Smooth muscle cell (in vitro differentiated cells): ENCODE measurements around the gene CHST15. TPM values are rescaled to one million over a fixed set of nuclear protein-coding genes. Genes with fewer than 3 reads are reported as not detected.

Source experiments
- DNase-seq: peaks from one replicate; lab custom pipeline; 2025; ENCODE audit not compliant: unreplicated experiment; lab: John Stamatoyannopoulos, UW
- H2AFZ ChIP-seq: fragments of 200-600 bp; sonication (generic); 2 replicates; pipeline ENCODE4 v1.6.0; 2016; ENCODE audit warnings: antibody characterized with exemption, low read depth, mild to moderate bottlenecking
- H3F3A ChIP-seq: fragments of 200-600 bp; sonication (generic); 2 replicates; pipeline ENCODE4 v1.6.0; 2017; ENCODE audit warnings: antibody characterized with exemption, low read depth
- H3K27ac ChIP-seq: fragments of 200-600 bp; sonication (generic); 2 replicates; pipeline ENCODE4 v1.5.1; 2016; ENCODE audit warnings: low read depth, mild to moderate bottlenecking
- H3K27me3 ChIP-seq: fragments of 200-600 bp; sonication (generic); 2 replicates; pipeline ENCODE4 v1.6.1; 2016; ENCODE audit warnings: low read depth, mild to moderate bottlenecking
- H3K36me3 ChIP-seq: fragments of 200-600 bp; sonication (generic); 2 replicates; pipeline ENCODE4 v1.5.1; 2016; ENCODE audit warnings: low read depth
- H3K4me1 ChIP-seq: fragments of 200-600 bp; sonication (generic); 2 replicates; pipeline ENCODE4 v1.5.1; 2016; ENCODE audit warnings: low read depth
- H3K4me2 ChIP-seq: fragments of 200-600 bp; sonication (generic); 2 replicates; pipeline ENCODE4 v1.6.0; 2016; ENCODE audit warnings: mild to moderate bottlenecking
- H3K4me3 ChIP-seq: fragments of 200-600 bp; sonication (generic); 2 replicates; pipeline ENCODE4 v1.5.1; 2016; ENCODE audit warnings: mild to moderate bottlenecking
- H3K79me2 ChIP-seq: fragments of 200-600 bp; sonication (generic); 2 replicates; pipeline ENCODE4 v1.6.0; 2016; ENCODE audit warnings: low read depth, mild to moderate bottlenecking
- H3K9ac ChIP-seq: fragments of 200-600 bp; sonication (generic); 2 replicates; pipeline ENCODE4 v1.6.0; 2016; ENCODE audit warnings: low read depth
- H3K9me3 ChIP-seq: fragments of 200-600 bp; sonication (generic); replicated peaks from 2 replicates; pipeline ENCODE4 v1.5.1; 2016; ENCODE audit warnings: low read depth
- H4K20me1 ChIP-seq: fragments of 200-600 bp; sonication (generic); 2 replicates; pipeline ENCODE4 v1.6.0; 2016; ENCODE audit warnings: low read depth
- WGBS: methylation state at CpG from one replicate; pipeline ENCODE4 v1.1.7; 2016; ENCODE audit warnings: low lambda C conversion rate; 5-methylcytosine and 5-hydroxymethylcytosine counted together
- polyA plus RNA-seq: library from polyadenylated mRNA; unstranded; fragments of >200 nt; fragmentation: Nextera tagmentation; extraction: Ambion mirVana; gene quantifications from 2 replicates; pipeline ENCODE4 v1.2.1, GENCODE V29; 2016
- total RNA-seq: library from RNA; depleted of rRNA; stranded (reverse); fragments of >200 nt; gene quantifications from 2 replicates; pipeline ENCODE4 v1.2.3, GENCODE V29; 2014
- TF ChIP-seq, protein P1 (sequence below): fragments of 200-600 bp; sonication (generic); IDR thresholded peaks from 2 replicates; pipeline ENCODE4 v1.5.1; 2017; ENCODE audit warnings: borderline replicate concordance, mild to moderate bottlenecking, antibody characterized with exemption; ENCODE audit not compliant: insufficient read depth, poor library complexity, severe bottlenecking

CHST15 gene
- total and polyA plus RNA-seq, 2 experiments from 2014 or later = 14.1 to 20.4 TPM

- no peak for DNase-seq
- TF ChIP-seq, protein P1, sequence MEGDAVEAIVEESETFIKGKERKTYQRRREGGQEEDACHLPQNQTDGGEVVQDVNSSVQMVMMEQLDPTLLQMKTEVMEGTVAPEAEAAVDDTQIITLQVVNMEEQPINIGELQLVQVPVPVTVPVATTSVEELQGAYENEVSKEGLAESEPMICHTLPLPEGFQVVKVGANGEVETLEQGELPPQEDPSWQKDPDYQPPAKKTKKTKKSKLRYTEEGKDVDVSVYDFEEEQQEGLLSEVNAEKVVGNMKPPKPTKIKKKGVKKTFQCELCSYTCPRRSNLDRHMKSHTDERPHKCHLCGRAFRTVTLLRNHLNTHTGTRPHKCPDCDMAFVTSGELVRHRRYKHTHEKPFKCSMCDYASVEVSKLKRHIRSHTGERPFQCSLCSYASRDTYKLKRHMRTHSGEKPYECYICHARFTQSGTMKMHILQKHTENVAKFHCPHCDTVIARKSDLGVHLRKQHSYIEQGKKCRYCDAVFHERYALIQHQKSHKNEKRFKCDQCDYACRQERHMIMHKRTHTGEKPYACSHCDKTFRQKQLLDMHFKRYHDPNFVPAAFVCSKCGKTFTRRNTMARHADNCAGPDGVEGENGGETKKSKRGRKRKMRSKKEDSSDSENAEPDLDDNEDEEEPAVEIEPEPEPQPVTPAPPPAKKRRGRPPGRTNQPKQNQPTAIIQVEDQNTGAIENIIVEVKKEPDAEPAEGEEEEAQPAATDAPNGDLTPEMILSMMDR = no peak
- H3K4me1 ChIP-seq = peaks cover 22% of the 10 kb centered on the region
- H3K36me3 ChIP-seq = no peaks in the 10 kb centered on the region
- no peak overlapping the region for H2AFZ ChIP-seq
- no peaks in the 10 kb centered on the region for H3K27me3 ChIP-seq
- peaks cover 98% of the 10 kb centered on the region for H4K20me1 ChIP-seq
- H3K27ac ChIP-seq = no peak overlapping the region
- H3K9me3 ChIP-seq = no peaks in the 10 kb centered on the region
- peaks cover 3% of the 10 kb centered on the region for H3F3A ChIP-seq
- H3K4me3 ChIP-seq = no peak overlapping the region
- 89% methylated on average over 9 of the region's 9 CpGs for WGBS
- peaks cover 39% of the 10 kb centered on the region for H3K79me2 ChIP-seq
- no peak overlapping the region for H3K4me2 ChIP-seq
- H3K9ac ChIP-seq = no peak overlapping the region
Observed at GRCh38 chr10:124079864-124080263, 13.5 kb downstream of the CHST15 start.

GRCh38 chr10:124078714-124079113 is 14.7 kb downstream of the CHST15 start:
- Histone ChIP-seq H3K9me3 (no peaks in the 10 kb centered on the region), H3K4me2 (no peak overlapping the region), H2AFZ (no peak overlapping the region), H3K4me1 (peaks cover 27% of the 10 kb centered on the region), H3K27me3 (no peaks in the 10 kb centered on the region), H3K9ac (no peak overlapping the region), H3K27ac (no peak overlapping the region), H3K4me3 (no peak overlapping the region), H3F3A (peaks cover 3% of the 10 kb centered on the region), H4K20me1 (peaks cover 98% of the 10 kb centered on the region), H3K36me3 (no peaks in the 10 kb centered on the region), H3K79me2 (peaks cover 32% of the 10 kb centered on the region)
- DNase-seq = no peak
- TF ChIP-seq, protein P1 = no peak

DNA sequence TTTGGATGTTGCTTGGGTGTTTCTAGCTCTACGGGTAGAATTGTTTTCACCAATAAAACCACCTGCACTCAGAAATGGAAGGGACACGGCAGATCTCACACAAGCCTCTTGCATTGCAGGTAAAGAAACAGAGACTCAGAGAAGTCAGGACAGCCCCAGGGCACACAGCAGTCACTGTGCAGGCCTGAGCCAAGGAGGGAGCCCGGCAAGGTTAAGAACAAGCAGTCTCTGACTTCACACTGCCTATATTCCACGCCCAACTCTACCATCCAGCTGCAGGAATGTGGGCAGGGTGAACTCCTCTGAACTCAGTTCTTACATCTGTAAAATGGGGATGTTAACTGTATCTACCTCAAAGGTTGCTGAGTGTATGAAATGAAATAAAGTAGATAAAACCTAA is 15.4 kb downstream of the CHST15 start:
- WGBS = 69% methylated on average over 4 of the region's 4 CpGs
- Histone ChIP-seq H4K20me1 (peaks cover 98% of the 10 kb centered on the region), H3K79me2 (peaks cover 32% of the 10 kb centered on the region)

More for the DNA sequence above, 15.4 kb downstream of the CHST15 start:
- H3K9me3 ChIP-seq = no peaks in the 10 kb centered on the region
- DNase-seq = no peak
- H3K4me2 ChIP-seq = no peak overlapping the region
- no peak overlapping the region for H2AFZ ChIP-seq
- TF ChIP-seq, protein P1 = no peak
- H3F3A ChIP-seq = peaks cover 3% of the 10 kb centered on the region
- H3K27ac ChIP-seq = no peak overlapping the region
- no peak overlapping the region for H3K4me3 ChIP-seq
- H3K9ac ChIP-seq = no peak overlapping the region
- H3K36me3 ChIP-seq = no peaks in the 10 kb centered on the region
- no peaks in the 10 kb centered on the region for H3K27me3 ChIP-seq
- H3K4me1 ChIP-seq = peaks cover 27% of the 10 kb centered on the region
